HEK293 (cell line): ENCODE data around the gene ANKRD52.
A peak's percentile ranks its signal among the peaks of the same experiment; 100 is the strongest.

ENCODE experiments used
- CTCF ChIA-PET: fragments of 350-600 bp; formaldehyde crosslinking; extraction: SDS; loops from one replicate; lab custom pipeline; 2021; ENCODE audit warnings: antibody characterized with exemption; lab: Yijun Ruan, JAX
- POLR2A ChIA-PET: fragments of 300-600 bp; formaldehyde crosslinking; extraction: SDS; loops from one replicate; lab custom pipeline; 2020; ENCODE audit warnings: antibody characterized with exemption, inconsistent platforms; lab: Yijun Ruan, JAX
- H3K27ac ChIP-seq: fragments of 200-500 bp; sonication (Bioruptor generic); 2 replicates; pipeline ENCODE4 v1.5.1; 2014; ENCODE audit warnings: low read depth, low read length, control low read depth, inconsistent platforms; ENCODE audit errors: extremely low read depth
- H3K36me3 ChIP-seq, 2 experiments: fragments of 200-500 bp in 1 of 2; sonication (Bioruptor generic) in 1 of 2; 1 replicate in 1 of 2; 2 replicates in 1 of 2; pipeline ENCODE4 v1.5.1; 2014 to 2017; ENCODE audit warnings: inconsistent platforms in 2 of 2, low read length in 2 of 2; ENCODE audit not compliant: control insufficient read depth in 2 of 2, insufficient read depth in 1 of 2
- H3K4me1 ChIP-seq: fragments of 200-500 bp; sonication (Bioruptor generic); 2 replicates; pipeline ENCODE4 v1.5.1; 2014; ENCODE audit warnings: mild to moderate bottlenecking, low read length, inconsistent platforms; ENCODE audit not compliant: control insufficient read depth, insufficient read depth
- H3K4me3 ChIP-seq: 2 replicates; pipeline ENCODE4 v1.5.1; 2011; ENCODE audit warnings: low read depth, mild to moderate bottlenecking, control low read depth, low read length, moderate library complexity
- H3K9me3 ChIP-seq: fragments of 200-500 bp; sonication (Bioruptor generic); 2 replicates; pipeline ENCODE4 v1.5.1; 2014; ENCODE audit warnings: low read depth, low read length, inconsistent platforms; ENCODE audit not compliant: control insufficient read depth, insufficient read depth
- CTCF ChIP-seq: fragments of 450-650 bp; formaldehyde crosslinking; IDR thresholded peaks from 2 replicates; pipeline ENCODE4 v1.5.1; 2016; ENCODE audit warnings: missing biosample characterization, missing genetic modification characterization
- PATZ1 ChIP-seq: fragments of 450-650 bp; formaldehyde crosslinking; IDR thresholded peaks from 2 replicates; pipeline ENCODE4 v1.5.1; 2016; ENCODE audit warnings: missing biosample characterization, missing genetic modification characterization
- SCRT1 ChIP-seq: fragments of 450-650 bp; formaldehyde crosslinking; IDR thresholded peaks from 2 replicates; pipeline ENCODE4 v1.5.1; 2016; ENCODE audit warnings: missing biosample characterization, missing genetic modification characterization, borderline replicate concordance
- SCRT2 ChIP-seq: fragments of 450-650 bp; formaldehyde crosslinking; IDR thresholded peaks from 2 replicates; pipeline ENCODE4 v1.5.1; 2016; ENCODE audit warnings: missing biosample characterization, missing genetic modification characterization
- ZEB2 ChIP-seq: fragments of 450-650 bp; formaldehyde crosslinking; IDR thresholded peaks from 2 replicates; pipeline ENCODE4 v1.5.1; 2016; ENCODE audit warnings: missing biosample characterization, missing genetic modification characterization
- ZNF24 ChIP-seq: fragments of 450-650 bp; formaldehyde crosslinking; IDR thresholded peaks from 2 replicates; pipeline ENCODE4 v1.5.1; 2016; ENCODE audit warnings: missing biosample characterization, missing genetic modification characterization
- ZNF560 ChIP-seq: fragments of 450-650 bp; formaldehyde crosslinking; IDR thresholded peaks from 2 replicates; pipeline ENCODE4 v1.5.1; 2017; ENCODE audit warnings: missing biosample characterization, missing genetic modification characterization, borderline replicate concordance
- ZNF654 ChIP-seq: fragments of 450-650 bp; formaldehyde crosslinking; IDR thresholded peaks from 2 replicates; pipeline ENCODE4 v1.5.1; 2016; ENCODE audit warnings: low read depth, missing biosample characterization, missing genetic modification characterization
- ZNF660 ChIP-seq: fragments of 450-650 bp; IDR thresholded peaks from 2 replicates; pipeline ENCODE4 v1.5.1; 2018; ENCODE audit warnings: missing biosample characterization, mild to moderate bottlenecking, missing genetic modification characterization
- TF ChIP-seq, protein P1 (sequence below): fragments of 450-650 bp; formaldehyde crosslinking; IDR thresholded peaks from 2 replicates; pipeline ENCODE4 v1.5.1; 2016; ENCODE audit warnings: missing biosample characterization, missing genetic modification characterization

The ANKRD52 gene

GRCh38 chr12:56206452-56207166 lies 51.6 kb downstream of the ANKRD52 start (continued):
- peak; percentile 49 for TF ChIP-seq CTCF (tag by site-specific recombination)
- peak; percentile 68 for TF ChIP-seq SCRT2 (tag by site-specific recombination)
- TF ChIP-seq PATZ1 (tag by site-specific recombination): 0 out of 2 replicates have a peak, but pooled peaks have one; percentile 11
- no peak for TF ChIP-seq ZNF560
- TF ChIP-seq ZNF660 (tag by site-specific recombination): no peak
- peak; percentile 44 for TF ChIP-seq ZNF654 (tag by site-specific recombination)
- TF ChIP-seq ZNF24 (tag by site-specific recombination): no peak
- TF ChIP-seq, protein P1, sequence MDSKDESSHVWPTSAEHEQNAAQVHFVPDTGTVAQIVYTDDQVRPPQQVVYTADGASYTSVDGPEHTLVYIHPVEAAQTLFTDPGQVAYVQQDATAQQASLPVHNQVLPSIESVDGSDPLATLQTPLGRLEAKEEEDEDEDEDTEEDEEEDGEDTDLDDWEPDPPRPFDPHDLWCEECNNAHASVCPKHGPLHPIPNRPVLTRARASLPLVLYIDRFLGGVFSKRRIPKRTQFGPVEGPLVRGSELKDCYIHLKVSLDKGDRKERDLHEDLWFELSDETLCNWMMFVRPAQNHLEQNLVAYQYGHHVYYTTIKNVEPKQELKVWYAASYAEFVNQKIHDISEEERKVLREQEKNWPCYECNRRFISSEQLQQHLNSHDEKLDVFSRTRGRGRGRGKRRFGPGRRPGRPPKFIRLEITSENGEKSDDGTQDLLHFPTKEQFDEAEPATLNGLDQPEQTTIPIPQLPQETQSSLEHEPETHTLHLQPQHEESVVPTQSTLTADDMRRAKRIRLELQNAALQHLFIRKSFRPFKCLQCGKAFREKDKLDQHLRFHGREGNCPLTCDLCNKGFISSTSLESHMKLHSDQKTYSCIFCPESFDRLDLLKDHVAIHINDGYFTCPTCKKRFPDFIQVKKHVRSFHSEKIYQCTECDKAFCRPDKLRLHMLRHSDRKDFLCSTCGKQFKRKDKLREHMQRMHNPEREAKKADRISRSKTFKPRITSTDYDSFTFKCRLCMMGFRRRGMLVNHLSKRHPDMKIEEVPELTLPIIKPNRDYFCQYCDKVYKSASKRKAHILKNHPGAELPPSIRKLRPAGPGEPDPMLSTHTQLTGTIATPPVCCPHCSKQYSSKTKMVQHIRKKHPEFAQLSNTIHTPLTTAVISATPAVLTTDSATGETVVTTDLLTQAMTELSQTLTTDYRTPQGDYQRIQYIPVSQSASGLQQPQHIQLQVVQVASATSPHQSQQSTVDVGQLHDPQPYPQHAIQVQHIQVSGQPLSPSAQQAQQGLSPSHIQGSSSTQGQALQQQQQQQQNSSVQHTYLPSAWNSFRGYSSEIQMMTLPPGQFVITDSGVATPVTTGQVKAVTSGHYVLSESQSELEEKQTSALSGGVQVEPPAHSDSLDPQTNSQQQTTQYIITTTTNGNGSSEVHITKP: peak; percentile 53; the same call in 1 of the 2 replicates
- TF ChIP-seq SCRT1 (tag by site-specific recombination): 0 out of 2 replicates have a peak, but pooled peaks have one; percentile 20

DNA sequence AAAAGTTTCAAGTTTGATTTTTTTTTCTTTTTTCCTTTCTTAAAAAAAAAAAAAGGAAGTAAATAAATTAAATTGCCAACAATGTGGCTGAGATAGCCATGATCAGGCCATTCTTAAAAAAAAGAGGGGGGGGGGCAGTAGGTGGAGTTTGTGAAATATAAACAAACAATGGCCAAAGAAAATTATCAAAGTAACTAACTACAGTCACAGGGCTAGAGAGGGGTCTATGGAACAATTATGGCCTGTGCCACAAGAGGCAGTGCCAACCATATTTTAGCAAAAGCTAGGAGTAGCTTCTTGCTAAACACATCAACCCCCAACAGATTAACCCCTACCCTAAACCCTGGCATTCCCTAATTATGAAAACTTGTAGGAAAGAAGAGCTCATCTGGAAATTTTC lies 52.7 kb downstream of the ANKRD52 start:
- ChIA-PET CTCF (interaction anchor here (0.7 to 6.0 kb wide), 10 partner anchors 8 to 60 kb away, joined by 3 to 73 read pairs (median 7); partner anchors contain the start of genes RNF41 and SMARCC2), POLR2A (interaction anchor here (1.0 to 4.6 kb wide), 3 partner anchors 16 to 102 kb away, joined by 3 to 47 read pairs (median 4); partner anchors contain the start of genes PA2G4, RNF41 and ZC3H10)
- Histone ChIP-seq H3K36me3 (peaks cover 12 to 52% of the 10 kb centered on the region in 2 experiments), H3K27ac (no peak overlapping the region), H3K9me3 (no peaks in the 10 kb centered on the region), H3K4me3 (no peak overlapping the region), H3K4me1 (no peaks in the 10 kb centered on the region)
- no peak for TF ChIP-seq ZEB2 (tag by site-specific recombination)
- TF ChIP-seq, protein P1: peak; percentile 52; the same call in 1 of the 2 replicates
